HepG2 (cell line): ENCODE data around the gene CPNE1. TPM values are rescaled to one million over a fixed set of nuclear protein-coding genes. Genes with fewer than 3 reads are reported as not detected.

ENCODE experiments used
- ATF7 ChIP-seq, 2 experiments: fragments of 450-650 bp in 1 of 2; sonication (generic) in 1 of 2; formaldehyde crosslinking in 1 of 2; IDR thresholded peaks; 2 replicates each; pipeline versions ENCODE4 v1.4.0 to v1.6.1; 2016 to 2020; ENCODE audit warnings: antibody characterized with exemption in 1 of 2, mild to moderate bottlenecking in 1 of 2, missing genetic modification reagents in 1 of 2
- BCL6 ChIP-seq: IDR thresholded peaks from 2 replicates; pipeline ENCODE4 v1.6.1; 2016; ENCODE audit warnings: missing genetic modification reagents, missing compliant biosample characterization
- BHLHE40 ChIP-seq: IDR thresholded peaks from 2 replicates; pipeline ENCODE4 v1.6.1; 2011; ENCODE audit warnings: low read length, improper control_type of control experiment
- DMAP1 ChIP-seq: IDR thresholded peaks from 2 replicates; pipeline ENCODE4 v1.6.1; 2016
- IKZF4 ChIP-seq: sonication (generic); formaldehyde crosslinking; IDR thresholded peaks from 2 replicates; pipeline ENCODE4 v1.5.1; 2020; ENCODE audit warnings: borderline replicate concordance, mild to moderate bottlenecking, low read depth, missing genetic modification reagents; ENCODE audit errors: not compliant biosample characterization
- MXD1 ChIP-seq: sonication (generic); formaldehyde crosslinking; IDR thresholded peaks from 2 replicates; pipeline ENCODE4 v1.4.0; 2020; ENCODE audit warnings: mild to moderate bottlenecking, missing genetic modification reagents
- NR2F6 ChIP-seq, 2 experiments: IDR thresholded peaks; 2 replicates each; pipeline ENCODE4 v1.6.1; 2016; ENCODE audit warnings: antibody characterized with exemption in 1 of 2, mild to moderate bottlenecking in 1 of 2
- SIX4 ChIP-seq: sonication (generic); formaldehyde crosslinking; IDR thresholded peaks from 2 replicates; pipeline ENCODE4 v1.4.0; 2020; ENCODE audit warnings: missing genetic modification reagents
- SOX13 ChIP-seq, 3 experiments: fragments of 450-650 bp in 1 of 3; sonication (generic) in 1 of 3; formaldehyde crosslinking in 1 of 3; IDR thresholded peaks in 2 of 3; conservative IDR thresholded peaks in 1 of 3; 2 replicates each; pipeline versions ENCODE4 v1.5.0 to v1.6.1; 2016 to 2020; ENCODE audit warnings: antibody characterized with exemption in 1 of 3, mild to moderate bottlenecking in 1 of 3, missing compliant biosample characterization in 1 of 3, missing genetic modification reagents in 1 of 3, moderate library complexity in 1 of 3
- TRAFD1 ChIP-seq: sonication (generic); formaldehyde crosslinking; IDR thresholded peaks from 2 replicates; pipeline ENCODE4 v1.5.1; 2020; ENCODE audit warnings: missing genetic modification reagents, mild to moderate bottlenecking, borderline replicate concordance
- XRCC5 ChIP-seq: fragments of 200-400 bp; formaldehyde crosslinking; optimal IDR thresholded peaks from 2 replicates; pipeline ENCODE3; 2017; ENCODE audit warnings: mild to moderate bottlenecking, low read length
- ZBTB14 ChIP-seq: sonication (generic); formaldehyde crosslinking; IDR thresholded peaks from 2 replicates; pipeline ENCODE4 v1.4.0; 2020; ENCODE audit warnings: missing genetic modification reagents
- ZFY ChIP-seq: sonication (generic); formaldehyde crosslinking; IDR thresholded peaks from 2 replicates; pipeline ENCODE4 v1.4.0; 2020; ENCODE audit warnings: missing genetic modification reagents
- ZNF235 ChIP-seq: sonication (generic); formaldehyde crosslinking; IDR thresholded peaks from 2 replicates; pipeline ENCODE4 v1.8.1; 2023; ENCODE audit warnings: mild to moderate bottlenecking, missing genetic modification reagents, borderline replicate concordance
- ZNF253 ChIP-seq: sonication (generic); formaldehyde crosslinking; IDR thresholded peaks from 2 replicates; pipeline ENCODE4 v1.8.0; 2022; ENCODE audit warnings: mild to moderate bottlenecking, missing genetic modification reagents, borderline replicate concordance
- ZNF350 ChIP-seq: sonication (generic); formaldehyde crosslinking; IDR thresholded peaks from 2 replicates; pipeline ENCODE4 v1.4.0; 2020; ENCODE audit warnings: mild to moderate bottlenecking, low read depth, missing genetic modification reagents, borderline replicate concordance
- ZNF616 ChIP-seq: sonication (generic); formaldehyde crosslinking; IDR thresholded peaks from 2 replicates; pipeline ENCODE4 v1.5.0; 2020; ENCODE audit warnings: low read depth, mild to moderate bottlenecking, missing genetic modification reagents
- polyA plus RNA-seq, 8 experiments: library from polyadenylated mRNA; depleted of rRNA in 3 of 8; stranded (reverse) in 7 of 8; unstranded in 1 of 8; fragments of >200 nt; fragmentation: Illumina TruSeq in 4 of 8; extraction: Trizol in 4 of 8; gene quantifications; 2 replicates each; pipeline versions ENCODE4 v1.2.1 to v1.2.3, GENCODE V29; 2011 to 2016; ENCODE audit warnings: low read depth in 4 of 8, missing spikeins in 1 of 8, mixed read lengths in 1 of 8; ENCODE audit not compliant: insufficient read depth in 1 of 8
- total RNA-seq, 5 experiments: library from RNA; depleted of rRNA; stranded (reverse); fragments of >200 nt; fragmentation: Illumina TruSeq; extraction: Trizol; gene quantifications; 2 replicates each; pipeline ENCODE4 v1.2.3, GENCODE V29; 2016; ENCODE audit warnings: low read depth in 1 of 5
- TF ChIP-seq, protein P1 (sequence below): sonication (generic); formaldehyde crosslinking; IDR thresholded peaks from 2 replicates; pipeline ENCODE4 v1.4.0; 2020; ENCODE audit warnings: missing genetic modification reagents

Gene CPNE1
- total and polyA plus RNA-seq, 2 of the 13 experiments (the other 11 are each of a cell fraction or from before 2014, with no cell fraction given): 408 to 431 TPM

DNA sequence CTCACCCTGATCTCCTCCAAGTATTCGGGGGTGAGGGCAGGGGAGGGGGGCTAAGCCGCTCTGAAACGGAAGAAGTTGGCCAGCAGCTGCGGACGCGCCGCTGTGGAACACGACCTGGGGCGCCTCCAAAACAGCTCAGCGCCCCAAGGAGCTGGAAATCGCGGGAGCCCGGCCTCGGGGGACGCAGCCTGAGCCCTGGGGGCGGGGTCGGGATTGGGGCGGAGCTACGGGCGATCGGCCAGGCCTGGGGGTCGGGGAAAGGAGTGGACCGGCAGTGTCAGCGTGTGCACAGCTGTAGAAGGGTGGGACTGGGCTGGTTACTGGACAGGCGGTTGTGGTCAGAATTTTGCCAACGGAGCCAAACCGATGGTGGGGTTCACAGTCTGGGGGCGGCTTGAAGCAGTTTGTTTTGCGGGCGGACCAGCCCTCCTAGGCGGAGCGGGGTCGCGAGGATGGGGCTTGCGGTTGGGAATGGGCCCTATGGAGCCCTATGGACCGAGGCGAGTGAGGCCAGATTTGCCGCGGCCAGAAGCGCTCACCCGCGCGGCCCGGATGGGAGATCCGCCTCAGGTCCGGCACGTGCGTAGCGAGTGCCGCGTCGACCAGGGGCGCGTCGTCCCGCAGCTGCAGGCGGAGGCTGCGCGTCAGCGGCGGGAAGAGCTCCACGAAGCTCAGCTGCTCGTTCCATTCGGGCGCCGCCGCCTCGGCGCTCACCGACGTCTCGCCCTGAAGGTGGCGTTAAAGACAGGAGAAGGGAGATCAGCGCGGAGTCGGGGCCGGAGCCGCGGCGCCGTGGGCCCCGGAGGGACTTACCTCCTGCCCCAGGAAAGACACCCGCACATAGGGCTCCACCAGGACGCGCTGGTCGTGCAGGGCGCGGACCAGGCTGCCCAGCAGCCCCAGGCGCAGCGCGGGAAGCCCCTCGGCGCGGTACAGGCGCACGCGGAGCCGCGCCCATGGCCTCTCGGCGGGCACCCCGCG, 63.4 kb downstream of the CPNE1 start (continued):
- TF ChIP-seq TRAFD1 (CRISPR knock-in tag) (no peak), ZBTB14 (CRISPR knock-in tag) (peak; percentile 19; the same call in 1 of the 2 replicates), ZNF235 (CRISPR knock-in tag) (peak; percentile 81; the same call in 1 of the 2 replicates), BCL6 (CRISPR knock-in tag) (peak; percentile 27; the same call in 1 of the 2 replicates), ZFY (CRISPR knock-in tag) (peak; percentile 65; the same call in 1 of the 2 replicates), NR2F6 (IDR thresholded peaks at IDR 0.05) (no peak), NR2F6 (CRISPR knock-in tag; IDR thresholded peaks at IDR 0.05) (0 out of 2 replicates have a peak, but pooled peaks have one; percentile 24), IKZF4 (CRISPR knock-in tag) (peak; percentile 82), ZNF350 (CRISPR knock-in tag) (no peak), BHLHE40 (peak; percentile 86), SIX4 (CRISPR knock-in tag) (no peak), XRCC5 (no peak), ATF7 (IDR thresholded peaks at IDR 0.05) (no peak), ATF7 (CRISPR knock-in tag; IDR thresholded peaks at IDR 0.05) (peak; percentile 18; the same call in 1 of the 2 replicates), ZNF253 (CRISPR knock-in tag) (peak; percentile 86; the same call in 1 of the 2 replicates), MXD1 (CRISPR knock-in tag) (peak; percentile 93), SOX13 (IDR thresholded peaks at IDR 0.05) (no peak), SOX13 (CRISPR knock-in tag; conservative IDR thresholded peaks at IDR 0.05 in 1 of 2, IDR thresholded peaks at IDR 0.05 in 1 of 2) (no peak), ZNF616 (CRISPR knock-in tag) (peak; percentile 85; the same call in 1 of the 2 replicates), DMAP1 (no peak)
- TF ChIP-seq, protein P1, sequence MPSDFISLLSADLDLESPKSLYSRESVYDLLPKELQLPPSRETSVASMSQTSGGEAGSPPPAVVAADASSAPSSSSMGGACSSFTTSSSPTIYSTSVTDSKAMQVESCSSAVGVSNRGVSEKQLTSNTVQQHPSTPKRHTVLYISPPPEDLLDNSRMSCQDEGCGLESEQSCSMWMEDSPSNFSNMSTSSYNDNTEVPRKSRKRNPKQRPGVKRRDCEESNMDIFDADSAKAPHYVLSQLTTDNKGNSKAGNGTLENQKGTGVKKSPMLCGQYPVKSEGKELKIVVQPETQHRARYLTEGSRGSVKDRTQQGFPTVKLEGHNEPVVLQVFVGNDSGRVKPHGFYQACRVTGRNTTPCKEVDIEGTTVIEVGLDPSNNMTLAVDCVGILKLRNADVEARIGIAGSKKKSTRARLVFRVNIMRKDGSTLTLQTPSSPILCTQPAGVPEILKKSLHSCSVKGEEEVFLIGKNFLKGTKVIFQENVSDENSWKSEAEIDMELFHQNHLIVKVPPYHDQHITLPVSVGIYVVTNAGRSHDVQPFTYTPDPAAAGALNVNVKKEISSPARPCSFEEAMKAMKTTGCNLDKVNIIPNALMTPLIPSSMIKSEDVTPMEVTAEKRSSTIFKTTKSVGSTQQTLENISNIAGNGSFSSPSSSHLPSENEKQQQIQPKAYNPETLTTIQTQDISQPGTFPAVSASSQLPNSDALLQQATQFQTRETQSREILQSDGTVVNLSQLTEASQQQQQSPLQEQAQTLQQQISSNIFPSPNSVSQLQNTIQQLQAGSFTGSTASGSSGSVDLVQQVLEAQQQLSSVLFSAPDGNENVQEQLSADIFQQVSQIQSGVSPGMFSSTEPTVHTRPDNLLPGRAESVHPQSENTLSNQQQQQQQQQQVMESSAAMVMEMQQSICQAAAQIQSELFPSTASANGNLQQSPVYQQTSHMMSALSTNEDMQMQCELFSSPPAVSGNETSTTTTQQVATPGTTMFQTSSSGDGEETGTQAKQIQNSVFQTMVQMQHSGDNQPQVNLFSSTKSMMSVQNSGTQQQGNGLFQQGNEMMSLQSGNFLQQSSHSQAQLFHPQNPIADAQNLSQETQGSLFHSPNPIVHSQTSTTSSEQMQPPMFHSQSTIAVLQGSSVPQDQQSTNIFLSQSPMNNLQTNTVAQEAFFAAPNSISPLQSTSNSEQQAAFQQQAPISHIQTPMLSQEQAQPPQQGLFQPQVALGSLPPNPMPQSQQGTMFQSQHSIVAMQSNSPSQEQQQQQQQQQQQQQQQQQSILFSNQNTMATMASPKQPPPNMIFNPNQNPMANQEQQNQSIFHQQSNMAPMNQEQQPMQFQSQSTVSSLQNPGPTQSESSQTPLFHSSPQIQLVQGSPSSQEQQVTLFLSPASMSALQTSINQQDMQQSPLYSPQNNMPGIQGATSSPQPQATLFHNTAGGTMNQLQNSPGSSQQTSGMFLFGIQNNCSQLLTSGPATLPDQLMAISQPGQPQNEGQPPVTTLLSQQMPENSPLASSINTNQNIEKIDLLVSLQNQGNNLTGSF (CRISPR knock-in tag): peak; percentile 83
